Skin epidermis (tissue), 12 donors: Measurements from ENCODE around the gene CTBS.
"Not testable (repeated sequence)": the region's sequence is repeated elsewhere in the genome, so short reads cannot be mapped to it uniquely, and the experiment has no call there.

ENCODE experiments used
- H3K27ac ChIP-seq, 21 experiments: fragments of 200-600 bp; sonication (generic) in 11 of 21; one replicate each; pipeline ENCODE4 v1.5.0; 2020; ENCODE audit warnings: mild to moderate bottlenecking in 3 of 21, inconsistent platforms in 2 of 21, moderate library complexity in 2 of 21
- H3K4me3 ChIP-seq, 7 experiments: fragments of 200-600 bp; sonication (generic) in 2 of 7; one replicate each; pipeline ENCODE4 v1.5.0; 2020; ENCODE audit warnings: inconsistent platforms in 2 of 7, mild to moderate bottlenecking in 2 of 7, moderate library complexity in 1 of 7

Gene CTBS

GRCh38 chr1:84594959-84595358 lies 20.7 kb upstream of the CTBS start:
- not testable (repeated sequence) for H3K27ac ChIP-seq, H3K4me3 ChIP-seq

DNA sequence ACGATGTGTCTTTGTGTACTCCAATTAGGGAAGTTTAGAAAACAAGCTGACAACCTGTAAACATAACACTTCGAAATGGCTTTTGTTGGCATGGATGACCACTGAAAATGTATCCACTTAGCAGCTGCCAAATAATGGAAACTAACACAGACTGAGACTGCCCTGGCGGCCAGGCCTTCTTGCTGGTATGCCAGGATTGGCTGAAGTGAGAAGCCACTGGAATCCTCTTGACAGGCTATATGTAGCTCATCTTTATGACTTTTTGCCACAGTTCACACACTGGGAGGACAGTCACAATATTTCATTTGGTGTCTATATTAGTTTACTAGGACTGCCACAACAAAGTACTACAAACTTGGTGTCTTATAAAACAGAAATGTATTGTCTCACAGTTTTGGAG lies 12.9 kb upstream of the CTBS start:
- Histone ChIP-seq H3K4me3 (no peak overlapping the region), H3K27ac (no peak overlapping the region)

DNA sequence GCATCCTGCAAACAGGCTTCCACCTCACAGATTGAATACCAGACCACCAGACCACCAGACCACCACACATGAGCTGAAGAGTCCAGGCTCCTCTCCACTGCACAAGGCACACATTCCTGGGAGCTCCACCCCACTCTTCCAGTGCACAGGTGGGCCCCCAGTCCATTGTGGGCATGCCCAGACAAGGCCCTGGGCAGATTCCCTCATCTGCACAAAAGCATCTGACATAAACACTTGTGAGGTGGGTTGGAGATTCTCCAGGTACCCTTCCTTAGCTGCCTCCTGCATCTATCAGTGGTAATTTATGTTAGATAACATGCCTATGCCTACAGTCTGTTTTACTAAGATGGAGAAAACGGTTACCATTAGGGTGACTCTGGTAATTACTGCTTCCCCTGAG lies 11.6 kb upstream of the CTBS start:
- Histone ChIP-seq H3K4me3 (no peak overlapping the region), H3K27ac (no peak overlapping the region)

DNA sequence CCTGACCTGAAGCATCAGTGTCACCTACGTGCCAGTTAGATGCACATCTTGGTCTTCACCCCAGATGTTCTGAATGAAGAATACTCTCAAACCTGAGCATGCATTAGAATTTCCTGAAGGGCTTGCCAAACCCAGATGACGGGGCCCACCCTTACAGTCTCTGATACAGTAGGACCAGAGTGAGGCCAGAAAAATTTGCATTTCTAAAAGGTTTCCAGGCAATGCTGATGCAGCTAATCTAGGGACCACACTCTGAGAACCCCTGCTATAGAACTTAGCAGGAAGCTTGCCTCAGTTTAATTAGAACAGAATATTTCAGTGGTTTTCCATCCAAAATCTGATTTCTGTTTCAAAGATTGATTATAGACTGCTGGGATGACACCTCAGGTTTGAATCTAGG lies 9.9 kb upstream of the CTBS start:
- Histone ChIP-seq H3K4me3 (no peak overlapping the region), H3K27ac (peak overlapping the region in 3 of 21 experiments; percentile 28 to 60 (median 42))

GRCh38 chr1:84583648-84584047 lies 9.4 kb upstream of the CTBS start:
- peak overlapping the region in 5 of 21 experiments; percentile 3 to 60 (median 28) for H3K27ac ChIP-seq
- H3K4me3 ChIP-seq = no peak overlapping the region

- H3K27ac ChIP-seq = peak overlapping the region in 5 of 21 experiments; percentile 3 to 60 (median 22)
- no peak overlapping the region for H3K4me3 ChIP-seq
Measured at GRCh38 chr1:84582802-84583587, 8.8 kb upstream of the CTBS start.

GRCh38 chr1:84581648-84582047 lies 7.4 kb upstream of the CTBS start:
- no peak overlapping the region for H3K4me3 ChIP-seq
- no peak overlapping the region for H3K27ac ChIP-seq

- H3K4me3 ChIP-seq = peak overlapping the region; percentile 45 to 67 (median 58)
Measured at GRCh38 chr1:84574936-84575335, 696 bp upstream of the CTBS start.

DNA sequence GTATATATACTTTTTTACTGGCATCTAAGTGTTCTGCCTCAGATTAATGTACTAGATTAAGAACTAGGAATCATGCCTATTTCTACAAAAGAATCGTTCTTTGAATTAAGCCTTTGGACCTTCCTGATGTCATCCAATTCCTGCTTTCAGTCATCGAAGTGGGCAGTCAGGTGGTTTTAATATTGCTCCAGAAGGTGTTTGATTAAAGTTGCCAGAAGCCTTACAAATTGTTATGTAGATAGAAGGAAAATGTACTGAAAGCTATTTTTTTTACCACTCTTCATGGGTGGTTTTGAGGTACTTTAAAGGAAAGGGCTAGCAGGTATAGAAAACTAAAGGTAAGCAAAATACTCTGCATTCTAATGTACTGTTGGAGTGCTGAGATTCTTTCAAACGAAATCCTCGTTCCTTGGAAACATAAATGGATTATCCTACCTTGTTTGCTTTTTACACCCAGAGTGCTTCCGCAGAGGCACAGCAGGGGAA lies 716 bp downstream of the CTBS start:
- Histone ChIP-seq H3K27ac (peak overlapping the region; percentile 88 to 100 (median 98)), H3K4me3 (peak overlapping the region; percentile 45 to 67 (median 58))

More at GRCh38 chr1:84574936-84575335, 696 bp upstream of the CTBS start:
- H3K27ac ChIP-seq = peak overlapping the region in 18 of 21 experiments; percentile 91 to 100 (median 98)

DNA sequence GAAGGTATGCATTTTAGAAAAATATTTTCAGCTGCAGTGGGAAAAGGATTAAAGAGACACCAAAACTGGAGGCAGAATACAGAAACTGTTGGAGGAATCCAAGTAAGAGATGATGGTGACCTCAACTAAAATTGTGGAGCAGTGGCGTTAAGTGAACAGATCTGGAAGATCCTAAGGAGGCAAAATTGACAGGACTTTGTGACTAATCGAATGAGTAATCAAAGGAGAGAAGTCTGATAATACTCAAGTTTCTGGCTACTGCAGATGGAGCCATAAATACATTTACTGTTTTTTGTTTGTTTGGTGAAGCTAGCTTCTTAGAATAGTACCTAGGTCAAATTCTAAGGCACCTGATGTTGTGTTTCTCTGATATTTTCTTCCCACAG lies 3.1 kb downstream of the CTBS start:
- Histone ChIP-seq H3K27ac (no peak overlapping the region), H3K4me3 (no peak overlapping the region)

GRCh38 chr1:84570436-84571149 lies 3.6 kb downstream of the CTBS start:
- no peak overlapping the region for H3K4me3 ChIP-seq

GRCh38 chr1:84569216-84569615 lies 5.0 kb downstream of the CTBS start:
- H3K27ac ChIP-seq = no peak overlapping the region
- no peak overlapping the region for H3K4me3 ChIP-seq

More at GRCh38 chr1:84570436-84571149, 3.6 kb downstream of the CTBS start:
- no peak overlapping the region for H3K27ac ChIP-seq

DNA sequence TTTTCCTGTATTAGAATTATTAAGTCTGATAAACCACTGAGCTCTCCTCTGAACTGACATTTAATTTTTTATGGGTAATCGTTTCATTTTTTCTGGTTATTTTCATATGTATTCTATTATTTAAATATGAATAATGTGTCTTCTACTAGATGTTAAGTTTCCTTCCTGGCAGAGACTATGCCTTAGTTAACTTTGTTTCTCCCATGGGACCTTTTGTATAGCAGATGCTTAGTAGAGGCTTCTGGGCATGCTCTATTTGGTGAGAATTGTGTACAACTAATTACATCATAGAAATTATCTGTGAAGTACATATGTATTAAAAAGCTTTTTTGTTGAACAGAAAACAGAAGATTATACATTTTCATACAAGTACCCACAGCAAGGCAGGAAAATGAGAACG lies 23.4 kb downstream of the CTBS start:
- Histone ChIP-seq H3K27ac (no peak overlapping the region), H3K4me3 (no peak overlapping the region)

GRCh38 chr1:84541679-84542078 lies 32.6 kb downstream of the CTBS start:
- no peak overlapping the region for H3K27ac ChIP-seq

GRCh38 chr1:84540759-84541158 lies 33.5 kb downstream of the CTBS start:
- no peak overlapping the region for H3K4me3 ChIP-seq
- no peak overlapping the region for H3K27ac ChIP-seq

More at GRCh38 chr1:84541679-84542078, 32.6 kb downstream of the CTBS start:
- no peak overlapping the region for H3K4me3 ChIP-seq

GRCh38 chr1:84539972-84540371 lies 34.3 kb downstream of the CTBS start:
- Histone ChIP-seq H3K27ac (no peak overlapping the region), H3K4me3 (no peak overlapping the region)

GRCh38 chr1:84538599-84538998 lies 35.6 kb downstream of the CTBS start:
- H3K27ac ChIP-seq = no peak overlapping the region
- no peak overlapping the region for H3K4me3 ChIP-seq

- H3K27ac ChIP-seq = no peak overlapping the region
- no peak overlapping the region for H3K4me3 ChIP-seq
Measured at GRCh38 chr1:84525779-84526178, 48.5 kb downstream of the CTBS start.

DNA sequence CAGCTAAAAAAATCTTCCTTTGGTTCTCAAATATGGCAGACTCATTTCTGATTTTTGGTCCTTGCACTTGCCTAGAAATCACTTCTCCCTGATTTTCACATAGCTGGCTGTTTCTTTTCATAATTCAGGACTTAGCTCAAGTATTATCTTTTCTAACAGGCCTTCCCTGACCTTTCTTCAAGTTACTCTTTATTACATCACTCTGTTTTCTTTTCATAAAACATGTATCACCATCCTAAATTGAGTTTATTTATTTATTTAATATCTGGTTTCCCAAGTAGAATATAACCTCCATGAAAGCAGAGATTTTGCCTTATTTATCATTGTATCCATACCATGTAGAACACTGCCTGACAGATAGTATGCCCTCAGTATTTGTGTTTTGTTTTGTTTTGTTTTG lies 49.6 kb downstream of the CTBS start:
- no peak overlapping the region for H3K27ac ChIP-seq

DNA sequence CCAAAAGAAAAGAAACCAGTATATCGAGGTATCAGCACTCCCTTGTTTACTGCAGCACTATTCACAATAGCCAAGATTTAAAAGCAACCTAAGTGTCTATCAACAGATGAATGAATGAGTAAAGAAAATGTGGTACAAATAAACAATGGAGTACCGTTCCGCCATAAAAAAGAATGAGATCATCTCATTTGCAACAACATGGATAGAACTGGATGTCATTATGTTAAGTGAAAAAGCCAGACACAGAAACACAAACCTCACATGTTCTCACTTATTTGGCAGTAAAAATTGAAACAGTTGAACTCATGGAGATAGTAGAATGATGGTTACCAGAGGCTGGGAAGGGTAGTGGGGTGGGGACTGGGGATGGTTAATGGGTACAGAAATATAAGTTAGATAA lies 63.6 kb downstream of the CTBS start:
- Histone ChIP-seq H3K27ac (no peak overlapping the region), H3K4me3 (no peak overlapping the region)

More for the DNA sequence above, 49.6 kb downstream of the CTBS start:
- H3K4me3 ChIP-seq = no peak overlapping the region

GRCh38 chr1:84510165-84510564 lies 64.1 kb downstream of the CTBS start:
- no peak overlapping the region for H3K4me3 ChIP-seq
- no peak overlapping the region for H3K27ac ChIP-seq
